Endodermal cell (in vitro differentiated cells): ENCODE measurements around the gene APBA2. TPM values are rescaled to one million over a fixed set of nuclear protein-coding genes. Genes with fewer than 3 reads are reported as not detected.

ENCODE experiments used
- DNase-seq: peaks from one replicate; pipeline ENCODE4 v3.0.0-alpha.2; 2017
- H3K27ac ChIP-seq: 2 replicates; pipeline ENCODE4 v1.5.1; 2013; ENCODE audit warnings: mild to moderate bottlenecking, low read depth, low read length, moderate library complexity
- H3K27me3 ChIP-seq: 2 replicates; pipeline ENCODE4 v1.6.1; 2013; ENCODE audit warnings: mild to moderate bottlenecking, low read length, moderate library complexity; ENCODE audit not compliant: insufficient read depth, control insufficient read depth, poor library complexity, severe bottlenecking
- H3K36me3 ChIP-seq: 2 replicates; pipeline ENCODE4 v1.7.0; 2013; ENCODE audit warnings: mild to moderate bottlenecking, low read length, moderate library complexity; ENCODE audit not compliant: control insufficient read depth, insufficient read depth
- H3K4me1 ChIP-seq: one replicate; pipeline ENCODE4 v1.7.0; 2013; ENCODE audit warnings: low read length; ENCODE audit not compliant: control insufficient read depth, insufficient read depth
- H3K4me3 ChIP-seq: 2 replicates; pipeline ENCODE4 v1.5.1; 2013; ENCODE audit warnings: mild to moderate bottlenecking, low read length, moderate library complexity
- H3K9ac ChIP-seq: 2 replicates; pipeline ENCODE4 v1.6.1; 2013; ENCODE audit warnings: mild to moderate bottlenecking, low read length, moderate library complexity; ENCODE audit not compliant: poor library complexity, severe bottlenecking; ENCODE audit errors: extremely low read depth
- H3K9me3 ChIP-seq: 2 replicates; pipeline ENCODE4 v1.6.1; 2013; ENCODE audit warnings: mild to moderate bottlenecking, low read length, moderate library complexity; ENCODE audit not compliant: control insufficient read depth
- H3K27ac Mint-ChIP-seq: 2 replicates; pipeline ENCODE4 v1.8.0; 2020; ENCODE audit warnings: mixed read lengths
- H3K27me3 Mint-ChIP-seq: 2 replicates; pipeline ENCODE4 v1.8.0; 2021; ENCODE audit warnings: mild to moderate bottlenecking, mixed read lengths; ENCODE audit not compliant: insufficient read depth
- H3K36me3 Mint-ChIP-seq: 2 replicates; pipeline ENCODE4 v1.8.0; 2020; ENCODE audit warnings: low read depth, mixed read lengths
- H3K4me1 Mint-ChIP-seq: 2 replicates; pipeline ENCODE4 v1.8.0; 2020; ENCODE audit warnings: mixed read lengths
- H3K4me3 Mint-ChIP-seq: 2 replicates; pipeline ENCODE4 v1.8.0; 2020; ENCODE audit warnings: mild to moderate bottlenecking, moderate library complexity, mixed read lengths
- H3K9me3 Mint-ChIP-seq: 2 replicates; pipeline ENCODE4 v1.8.0; 2020; ENCODE audit warnings: mild to moderate bottlenecking, mixed read lengths
- WGBS, 2 experiments: methylation state at CpG; one replicate each; pipeline versions ENCODE4 v1.1.5 to v1.1.7; 2013; ENCODE audit warnings: missing lambda C conversion rate in 2 of 2, mixed read lengths in 1 of 2; ENCODE audit not compliant: insufficient coverage in 1 of 2, insufficient read length in 1 of 2; 5-methylcytosine and 5-hydroxymethylcytosine counted together
- total RNA-seq, 2 donors: library from RNA; stranded (reverse); fragmentation: NEBNext Ultra II Directional in 1 of 2; extraction: Animal tissue kit (Norgen Biotek cat#: 25700) in 1 of 2; gene quantifications; 2 replicates in 1 of 2; 3 replicates in 1 of 2; pipeline ENCODE4 v1.2.1, GENCODE V29; 2021
- TF ChIP-seq, protein P1 (sequence below): fragments of 200-600 bp; sonication (generic); conservative IDR thresholded peaks from 2 replicates; pipeline ENCODE4 v1.5.0; 2021; ENCODE audit warnings: antibody characterized with exemption, mild to moderate bottlenecking

Gene APBA2
- total RNA-seq, 2 donors from 2014 or later: 27.1 to 27.3 TPM

DNA sequence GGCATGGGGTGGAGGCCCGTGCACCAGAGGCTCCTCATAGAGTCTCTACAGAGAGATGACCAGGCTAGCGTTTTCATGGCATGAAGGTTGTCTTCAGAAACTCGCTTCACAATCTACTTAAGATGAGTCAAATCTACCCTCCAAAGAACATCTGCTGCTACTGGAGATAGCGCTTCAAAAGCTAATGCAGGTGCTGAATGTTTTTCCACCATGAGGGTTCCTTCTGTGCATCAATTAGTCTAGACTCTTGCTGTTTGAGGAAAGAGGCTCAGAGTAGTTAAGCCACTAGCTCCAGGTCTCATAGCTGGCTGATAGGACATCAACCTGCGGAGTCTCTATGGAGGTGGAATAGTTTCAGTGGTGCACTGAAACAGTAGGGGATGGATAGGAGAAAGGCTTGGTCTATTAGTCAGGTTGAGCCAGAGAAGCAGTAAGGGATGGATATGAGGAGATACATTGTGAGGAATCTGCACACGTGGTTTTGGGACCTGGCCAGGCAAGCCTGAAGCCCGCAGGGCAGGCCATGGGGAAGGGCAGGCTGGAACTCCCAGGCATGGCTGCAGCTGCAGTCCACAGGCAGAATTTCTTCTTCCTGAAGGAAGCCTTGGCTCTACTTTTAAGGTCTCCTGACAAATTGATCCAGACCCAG, 117.5 kb downstream of the APBA2 start:
- peaks cover 6% of the 10 kb centered on the region for H3K36me3 Mint-ChIP-seq
- TF ChIP-seq, protein P1, sequence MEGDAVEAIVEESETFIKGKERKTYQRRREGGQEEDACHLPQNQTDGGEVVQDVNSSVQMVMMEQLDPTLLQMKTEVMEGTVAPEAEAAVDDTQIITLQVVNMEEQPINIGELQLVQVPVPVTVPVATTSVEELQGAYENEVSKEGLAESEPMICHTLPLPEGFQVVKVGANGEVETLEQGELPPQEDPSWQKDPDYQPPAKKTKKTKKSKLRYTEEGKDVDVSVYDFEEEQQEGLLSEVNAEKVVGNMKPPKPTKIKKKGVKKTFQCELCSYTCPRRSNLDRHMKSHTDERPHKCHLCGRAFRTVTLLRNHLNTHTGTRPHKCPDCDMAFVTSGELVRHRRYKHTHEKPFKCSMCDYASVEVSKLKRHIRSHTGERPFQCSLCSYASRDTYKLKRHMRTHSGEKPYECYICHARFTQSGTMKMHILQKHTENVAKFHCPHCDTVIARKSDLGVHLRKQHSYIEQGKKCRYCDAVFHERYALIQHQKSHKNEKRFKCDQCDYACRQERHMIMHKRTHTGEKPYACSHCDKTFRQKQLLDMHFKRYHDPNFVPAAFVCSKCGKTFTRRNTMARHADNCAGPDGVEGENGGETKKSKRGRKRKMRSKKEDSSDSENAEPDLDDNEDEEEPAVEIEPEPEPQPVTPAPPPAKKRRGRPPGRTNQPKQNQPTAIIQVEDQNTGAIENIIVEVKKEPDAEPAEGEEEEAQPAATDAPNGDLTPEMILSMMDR: no peak
- no peaks in the 10 kb centered on the region for H3K27me3 Mint-ChIP-seq
- H3K9me3 ChIP-seq: no peaks in the 10 kb centered on the region
- 95% methylated on average over 6 to 7 of the region's 7 CpGs for WGBS, 2 experiments
- H3K27ac Mint-ChIP-seq: no peak overlapping the region
- no peak for DNase-seq
- H3K4me1 ChIP-seq: no peaks in the 10 kb centered on the region
- H3K4me3 Mint-ChIP-seq: no peak overlapping the region
- H3K27ac ChIP-seq: no peak overlapping the region
- H3K36me3 ChIP-seq: no peaks in the 10 kb centered on the region
- no peak overlapping the region for H3K9ac ChIP-seq
- no peaks in the 10 kb centered on the region for H3K4me1 Mint-ChIP-seq
- H3K4me3 ChIP-seq: no peak overlapping the region
- H3K27me3 ChIP-seq: no peaks in the 10 kb centered on the region
- peaks cover 5% of the 10 kb centered on the region for H3K9me3 Mint-ChIP-seq

DNA sequence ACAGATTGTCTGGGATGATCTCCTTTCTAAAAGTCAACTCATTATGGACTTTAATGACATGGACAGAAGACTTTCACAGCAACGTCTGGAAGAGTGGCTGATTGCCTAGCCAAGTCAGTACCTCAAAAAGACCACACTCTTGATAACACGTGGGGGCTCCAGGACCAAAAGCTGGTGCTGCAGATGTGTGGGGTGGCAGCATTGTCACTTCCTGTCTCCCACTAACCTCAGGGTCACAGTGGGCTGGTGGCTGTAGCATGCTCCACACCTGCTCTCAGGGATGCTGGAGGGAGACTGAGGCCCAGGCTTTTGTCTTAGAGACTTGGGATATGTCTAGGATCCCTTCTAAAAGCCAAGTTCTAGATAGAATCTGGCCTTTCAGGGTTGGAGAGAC, 118.1 kb downstream of the APBA2 start:
- no peak overlapping the region for H3K27ac ChIP-seq
- WGBS, 2 experiments: 97% methylated on average over 2 of the region's 2 CpGs; no CpG with 5 or more reads in 1 of the 2 experiments
- no peak overlapping the region for H3K4me3 ChIP-seq
- Mint-ChIP-seq H3K36me3 (peaks cover 2% of the 10 kb centered on the region), H3K4me3 (no peak overlapping the region), H3K9me3 (peaks cover 3% of the 10 kb centered on the region), H3K27ac (no peak overlapping the region), H3K27me3 (no peaks in the 10 kb centered on the region), H3K4me1 (no peaks in the 10 kb centered on the region)
- H3K27me3 ChIP-seq: no peaks in the 10 kb centered on the region
- no peaks in the 10 kb centered on the region for H3K36me3 ChIP-seq
- H3K9ac ChIP-seq: no peak overlapping the region
- TF ChIP-seq, protein P1: no peak
- no peaks in the 10 kb centered on the region for H3K9me3 ChIP-seq
- no peak for DNase-seq
- H3K4me1 ChIP-seq: no peaks in the 10 kb centered on the region

- H3K36me3 Mint-ChIP-seq: no peaks in the 10 kb centered on the region
- Histone ChIP-seq H3K36me3 (no peaks in the 10 kb centered on the region), H3K9ac (no peak overlapping the region), H3K4me1 (no peaks in the 10 kb centered on the region), H3K27me3 (no peaks in the 10 kb centered on the region), H3K27ac (no peak overlapping the region), H3K4me3 (no peak overlapping the region), H3K9me3 (no peaks in the 10 kb centered on the region)
- H3K9me3 Mint-ChIP-seq: peaks cover 3% of the 10 kb centered on the region
- H3K27ac Mint-ChIP-seq: no peak overlapping the region
- no peaks in the 10 kb centered on the region for H3K27me3 Mint-ChIP-seq
- TF ChIP-seq, protein P1: no peak
- no peak overlapping the region for H3K4me3 Mint-ChIP-seq
- WGBS, 2 experiments: 100% methylated on average over 1 of the region's 1 CpG; no CpG with 5 or more reads in 1 of the 2 experiments
- no peak for DNase-seq
- no peaks in the 10 kb centered on the region for H3K4me1 Mint-ChIP-seq
Measured at GRCh38 chr15:29005931-29006330, 120.2 kb downstream of the APBA2 start.
